Hematopoietic multipotent progenitor cell treated with erythropoietin and hydrocortisone succinate and interleukin-3 and kit ligand, for 6 days (in vitro differentiated cells): Measurements from ENCODE around the gene CHD9.

Experiments
- DNase-seq: peaks from one replicate; pipeline ENCODE4 v3.0.0-alpha.2; 2015

Gene CHD9

GRCh38 chr16:53078765-53079485 lies 24.1 kb downstream of the CHD9 start:
- DNase-seq: peak; percentile 76

GRCh38 chr16:53080345-53081031 lies 25.7 kb downstream of the CHD9 start:
- no peak for DNase-seq

- no peak for DNase-seq
Observed at GRCh38 chr16:53081032-53081424, 26.2 kb downstream of the CHD9 start.

GRCh38 chr16:53081686-53082407 lies 27.1 kb downstream of the CHD9 start:
- DNase-seq: no peak

- DNase-seq: no peak
Observed at GRCh38 chr16:53082509-53082908, 27.7 kb downstream of the CHD9 start.

- peak; percentile 70 for DNase-seq
Observed at GRCh38 chr16:53083119-53083518, 28.3 kb downstream of the CHD9 start.

GRCh38 chr16:53084141-53084541 lies 29.4 kb downstream of the CHD9 start:
- peak; percentile 41 for DNase-seq

GRCh38 chr16:53084746-53085334 lies 30.0 kb downstream of the CHD9 start:
- no peak for DNase-seq

- no peak for DNase-seq
Observed at GRCh38 chr16:53085369-53085843, 30.6 kb downstream of the CHD9 start.

GRCh38 chr16:53085931-53086421 lies 31.2 kb downstream of the CHD9 start:
- DNase-seq: peak; percentile 80

- DNase-seq: no peak
Observed at GRCh38 chr16:53087101-53087500, 32.3 kb downstream of the CHD9 start.

- DNase-seq: no peak
Observed at GRCh38 chr16:53089434-53090285, 34.9 kb downstream of the CHD9 start.

GRCh38 chr16:53090286-53090590 lies 35.4 kb downstream of the CHD9 start:
- no peak for DNase-seq

GRCh38 chr16:53090591-53091411 lies 36.0 kb downstream of the CHD9 start:
- peak; percentile 73 for DNase-seq

- DNase-seq: peak; percentile 49
Observed at GRCh38 chr16:53091466-53092211, 36.8 kb downstream of the CHD9 start.

- no peak for DNase-seq
Observed at GRCh38 chr16:53092284-53092683, 37.5 kb downstream of the CHD9 start.

- no peak for DNase-seq
Observed at GRCh38 chr16:53093162-53093744, 38.5 kb downstream of the CHD9 start.

- DNase-seq: peak; percentile 83
Observed at GRCh38 chr16:53094013-53094630, 39.3 kb downstream of the CHD9 start.

GRCh38 chr16:53097190-53097589 lies 42.4 kb downstream of the CHD9 start:
- no peak for DNase-seq
